GM15510 (cell line): ENCODE data around the gene TAF1L.

Experiments
- POLR2A ChIP-seq: IDR thresholded peaks from 3 replicates; pipeline ENCODE4 v1.6.1; 2011; ENCODE audit warnings: borderline replicate concordance; ENCODE audit not compliant: insufficient read length; ENCODE audit errors: extremely low read depth

The TAF1L gene

GRCh38 chr9:32606811-32607210, 28.7 kb downstream of the TAF1L start:
- TF ChIP-seq POLR2A, result no peak

- TF ChIP-seq POLR2A, result no peak
Observed at GRCh38 chr9:32603914-32604852, 31.3 kb downstream of the TAF1L start.

- no peak for TF ChIP-seq POLR2A
Observed at GRCh38 chr9:32596936-32597335, 38.5 kb downstream of the TAF1L start.

- no peak for TF ChIP-seq POLR2A
Observed at GRCh38 chr9:32596096-32596865, 39.2 kb downstream of the TAF1L start.

- no peak for TF ChIP-seq POLR2A
Observed at GRCh38 chr9:32590898-32591297, 44.6 kb downstream of the TAF1L start.

- TF ChIP-seq POLR2A, result no peak
Observed at GRCh38 chr9:32590476-32590875, 45.0 kb downstream of the TAF1L start.

- no peak for TF ChIP-seq POLR2A
Observed at GRCh38 chr9:32589083-32589723, 46.3 kb downstream of the TAF1L start.

- TF ChIP-seq POLR2A, result no peak
Observed at GRCh38 chr9:32587901-32588300, 47.6 kb downstream of the TAF1L start.

GRCh38 chr9:32584784-32585183, 50.7 kb downstream of the TAF1L start:
- TF ChIP-seq POLR2A, result no peak

GRCh38 chr9:32581512-32582143, 53.8 kb downstream of the TAF1L start:
- no peak for TF ChIP-seq POLR2A

- TF ChIP-seq POLR2A, result no peak
Observed at GRCh38 chr9:32580631-32581300, 54.7 kb downstream of the TAF1L start.

GRCh38 chr9:32579706-32580331, 55.6 kb downstream of the TAF1L start:
- TF ChIP-seq POLR2A, result no peak
